GM23248 (cell line): Measurements from ENCODE around the gene ZNF518B. TPM values are rescaled to one million over a fixed set of nuclear protein-coding genes. Genes with fewer than 3 reads are reported as not detected.

ENCODE experiments used
- DNase-seq: peaks from one replicate; pipeline ENCODE4 v3.0.0-alpha.2; 2015
- H2AFZ ChIP-seq: fragments of 200-600 bp; sonication (generic); 2 replicates; pipeline ENCODE4 v1.6.1; 2016; ENCODE audit warnings: antibody characterized with exemption
- H3F3A ChIP-seq: fragments of 200-600 bp; sonication (generic); 2 replicates; pipeline ENCODE4 v1.6.1; 2016; ENCODE audit warnings: mild to moderate bottlenecking, antibody characterized with exemption, mixed run types; ENCODE audit not compliant: insufficient read depth
- H3K27ac ChIP-seq: fragments of 200-600 bp; sonication (generic); 2 replicates; pipeline ENCODE4 v1.5.1; 2016; ENCODE audit warnings: mild to moderate bottlenecking
- H3K27me3 ChIP-seq: fragments of 200-600 bp; sonication (generic); replicated peaks from 2 replicates; pipeline ENCODE4 v1.6.1; 2016; ENCODE audit warnings: mild to moderate bottlenecking; ENCODE audit not compliant: insufficient read depth
- H3K36me3 ChIP-seq: fragments of 200-600 bp; sonication (generic); 2 replicates; pipeline ENCODE4 v1.6.1; 2016; ENCODE audit warnings: low read depth, mild to moderate bottlenecking
- H3K4me1 ChIP-seq: fragments of 200-600 bp; sonication (generic); 2 replicates; pipeline ENCODE4 v1.6.1; 2016; ENCODE audit warnings: mild to moderate bottlenecking; ENCODE audit not compliant: insufficient read depth
- H3K4me2 ChIP-seq: fragments of 200-600 bp; sonication (generic); one replicate; pipeline ENCODE4 v1.6.1; 2016; ENCODE audit warnings: mild to moderate bottlenecking; ENCODE audit not compliant: unreplicated experiment
- H3K4me3 ChIP-seq: fragments of 200-600 bp; sonication (generic); 2 replicates; pipeline ENCODE4 v1.5.1; 2016; ENCODE audit warnings: mild to moderate bottlenecking
- H3K79me2 ChIP-seq: fragments of 200-600 bp; sonication (generic); 2 replicates; pipeline ENCODE4 v1.6.1; 2016; ENCODE audit warnings: mild to moderate bottlenecking; ENCODE audit not compliant: insufficient read depth
- H3K9ac ChIP-seq: fragments of 200-600 bp; sonication (generic); 2 replicates; pipeline ENCODE4 v1.6.1; 2016; ENCODE audit warnings: mild to moderate bottlenecking
- H3K9me2 ChIP-seq: fragments of 200-600 bp; sonication (generic); 2 replicates; pipeline ENCODE4 v1.6.1; 2016; ENCODE audit warnings: mixed run types, mild to moderate bottlenecking, moderate library complexity; ENCODE audit not compliant: insufficient read depth
- H3K9me3 ChIP-seq: fragments of 200-600 bp; sonication (generic); one replicate; pipeline ENCODE4 v1.6.1; 2017; ENCODE audit warnings: low read depth
- H4K20me1 ChIP-seq: fragments of 200-600 bp; sonication (generic); 2 replicates; pipeline ENCODE4 v1.6.0; 2016; ENCODE audit not compliant: insufficient read depth
- EZH2 ChIP-seq: fragments of 200-600 bp; sonication (generic); IDR thresholded peaks from 2 replicates; pipeline ENCODE4 v1.6.1; 2018; ENCODE audit warnings: antibody characterized with exemption, mild to moderate bottlenecking; ENCODE audit not compliant: insufficient read depth, poor library complexity, severe bottlenecking
- EZH2phosphoT487 ChIP-seq: fragments of 200-600 bp; sonication (generic); IDR thresholded peaks from 2 replicates; pipeline ENCODE4 v1.6.1; 2018; ENCODE audit warnings: antibody characterized with exemption, moderate library complexity, mild to moderate bottlenecking, low read depth; ENCODE audit not compliant: insufficient read depth
- WGBS, 2 experiments: methylation state at CpG; one replicate each; pipeline ENCODE4 v1.1.6; 2015 to 2017; ENCODE audit warnings: low lambda C conversion rate in 2 of 2, low coverage in 1 of 2; ENCODE audit errors: missing lambda C conversion rate in 2 of 2; 5-methylcytosine and 5-hydroxymethylcytosine counted together
- in situ Hi-C: fragments of 300-500 bp; cut with MboI; formaldehyde crosslinking; loops from 2 replicates; pipeline ENCODE4 v1.15.0; 2020
- polyA plus RNA-seq: library from polyadenylated mRNA; unstranded; fragments of >200 nt; fragmentation: Nextera tagmentation; extraction: Ambion mirVana; gene quantifications from 2 replicates; pipeline ENCODE4 v1.2.1, GENCODE V29; 2016
- total RNA-seq: library from RNA; depleted of rRNA; stranded (reverse); fragments of >200 nt; shearing (Covaris generic); gene quantifications from 2 replicates; pipeline ENCODE4 v1.2.3, GENCODE V29; 2014

The ZNF518B gene
- total and polyA plus RNA-seq, 2 experiments from 2014 or later = 9.0 to 19.0 TPM

GRCh38 chr4:10456595-10457254 lies 501 bp downstream of the ZNF518B start:
- Histone ChIP-seq H3K9me3 (no peaks in the 10 kb centered on the region), H2AFZ (peak overlapping the region; percentile 89), H3K9me2 (no peaks in the 10 kb centered on the region), H4K20me1 (no peaks in the 10 kb centered on the region), H3K4me1 (no peaks in the 10 kb centered on the region; the same call in 1 of the 2 replicates), H3K79me2 (peaks cover 37% of the 10 kb centered on the region), H3K27ac (peak overlapping the region; percentile 19), H3F3A (no peaks in the 10 kb centered on the region), H3K4me2 (peak overlapping the region; percentile 67), H3K36me3 (peaks cover 8% of the 10 kb centered on the region; the same call in 1 of the 2 replicates), H3K27me3 (0 out of 2 replicates have a peak, but pooled peaks cover 4% of the 10 kb centered on the region), H3K4me3 (peak overlapping the region; percentile 71), H3K9ac (peak overlapping the region; percentile 70)
- peak; percentile 80 for DNase-seq
- in situ Hi-C loops = no loop called here
- 13 to 23% methylated on average over 31 to 56 of the region's 96 CpGs for WGBS, 2 experiments
- no peak for TF ChIP-seq EZH2
- TF ChIP-seq EZH2phosphoT487 = no peak

GRCh38 chr4:10456260-10456594 lies 999 bp downstream of the ZNF518B start:
- peak overlapping the region; percentile 19 for H3K27ac ChIP-seq
- peak overlapping the region; percentile 71 for H3K4me3 ChIP-seq
- no peaks in the 10 kb centered on the region for H3K27me3 ChIP-seq
- H4K20me1 ChIP-seq = no peaks in the 10 kb centered on the region
- peaks cover 37% of the 10 kb centered on the region for H3K79me2 ChIP-seq
- in situ Hi-C loops = no loop called here
- H3K9me3 ChIP-seq = no peaks in the 10 kb centered on the region
- no peak for DNase-seq
- peak overlapping the region; percentile 70 for H3K9ac ChIP-seq
- H3K36me3 ChIP-seq = peaks cover 8% of the 10 kb centered on the region; the same call in 1 of the 2 replicates
- H3K4me2 ChIP-seq = peak overlapping the region; percentile 67
- peak overlapping the region; percentile 80 for H2AFZ ChIP-seq
- no peaks in the 10 kb centered on the region; the same call in 1 of the 2 replicates for H3K4me1 ChIP-seq
- H3K9me2 ChIP-seq = no peaks in the 10 kb centered on the region
- TF ChIP-seq EZH2phosphoT487 = no peak
- no peak for TF ChIP-seq EZH2
- 59 to 66% methylated on average over 11 of the region's 11 CpGs for WGBS, 2 experiments
- H3F3A ChIP-seq = no peaks in the 10 kb centered on the region

GRCh38 chr4:10455133-10455532 lies 2.1 kb downstream of the ZNF518B start:
- no peak overlapping the region for H3K27ac ChIP-seq
- no peaks in the 10 kb centered on the region for H3K9me2 ChIP-seq
- WGBS, 2 experiments = 91 to 100% methylated on average over 2 of the region's 2 CpGs
- no peak overlapping the region for H3K9ac ChIP-seq
- H3F3A ChIP-seq = no peaks in the 10 kb centered on the region
- no peak overlapping the region for H3K4me3 ChIP-seq
- in situ Hi-C loops = no loop called here
- no peak for DNase-seq
- H3K4me2 ChIP-seq = no peak overlapping the region
- no peaks in the 10 kb centered on the region for H3K27me3 ChIP-seq
- H4K20me1 ChIP-seq = no peaks in the 10 kb centered on the region
- TF ChIP-seq EZH2phosphoT487 = no peak
- H3K36me3 ChIP-seq = peaks cover 11% of the 10 kb centered on the region; the same call in 1 of the 2 replicates
- H3K79me2 ChIP-seq = peaks cover 46% of the 10 kb centered on the region
- H2AFZ ChIP-seq = no peak overlapping the region
- no peaks in the 10 kb centered on the region for H3K9me3 ChIP-seq
- no peaks in the 10 kb centered on the region; the same call in 1 of the 2 replicates for H3K4me1 ChIP-seq

GRCh38 chr4:10454726-10455125 lies 2.5 kb downstream of the ZNF518B start:
- in situ Hi-C loops = no loop called here
- Histone ChIP-seq H3K4me2 (no peak overlapping the region), H3K9me2 (no peaks in the 10 kb centered on the region), H3K27ac (no peak overlapping the region), H3K9me3 (no peaks in the 10 kb centered on the region), H3K36me3 (peaks cover 15% of the 10 kb centered on the region; the same call in 1 of the 2 replicates), H3K4me3 (no peak overlapping the region), H3K4me1 (no peaks in the 10 kb centered on the region; the same call in 1 of the 2 replicates), H3K9ac (no peak overlapping the region), H3K79me2 (peaks cover 50% of the 10 kb centered on the region), H4K20me1 (no peaks in the 10 kb centered on the region), H2AFZ (no peak overlapping the region), H3F3A (no peaks in the 10 kb centered on the region), H3K27me3 (no peaks in the 10 kb centered on the region)
- no peak for DNase-seq
- 97 to 99% methylated on average over 6 of the region's 6 CpGs for WGBS, 2 experiments
- TF ChIP-seq EZH2 = no peak
- TF ChIP-seq EZH2phosphoT487 = no peak
